ENCODE measurements around the gene PRRG3.

The PRRG3 gene

DNA sequence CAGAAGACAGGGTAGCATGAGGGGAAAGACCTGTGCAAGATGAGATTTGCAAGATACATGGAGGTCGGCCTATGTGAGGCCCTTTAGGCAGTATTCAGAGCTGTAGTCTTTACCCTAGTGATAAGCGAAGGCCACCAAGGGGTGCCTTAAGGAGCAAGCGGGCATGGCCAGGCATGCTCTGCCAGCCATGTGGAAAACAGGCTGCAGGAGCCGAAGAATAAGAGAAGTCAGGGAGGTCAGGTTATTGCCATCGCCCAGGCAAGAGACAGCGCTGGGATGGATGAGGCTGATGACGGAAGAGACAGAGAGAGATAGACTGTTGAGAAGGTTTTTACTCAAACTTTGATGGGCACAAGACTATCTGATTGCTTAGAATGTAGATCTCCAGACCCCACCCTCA lies 13.6 kb downstream of the PRRG3 start:
- no peak for DNase-seq

DNA sequence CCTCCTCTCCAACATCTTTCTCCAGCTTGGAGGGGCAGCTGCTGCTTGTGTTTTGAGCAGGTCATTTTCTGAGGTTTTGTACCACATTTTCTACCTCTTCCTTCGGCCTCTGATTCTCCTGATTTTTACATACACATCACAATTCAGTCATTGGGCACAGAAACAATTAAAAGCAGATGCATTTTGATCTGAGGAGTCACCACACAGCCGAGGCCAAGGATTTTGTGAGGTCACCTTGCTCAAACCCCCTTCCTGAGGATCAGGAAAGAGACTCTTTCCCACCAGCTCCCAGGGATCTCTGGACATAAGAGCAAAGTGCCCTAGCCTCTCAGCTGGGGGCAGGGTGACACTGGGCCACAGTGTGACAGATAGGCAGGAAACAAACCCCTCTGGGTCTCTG lies 15.2 kb downstream of the PRRG3 start:
- no peak for DNase-seq

DNA sequence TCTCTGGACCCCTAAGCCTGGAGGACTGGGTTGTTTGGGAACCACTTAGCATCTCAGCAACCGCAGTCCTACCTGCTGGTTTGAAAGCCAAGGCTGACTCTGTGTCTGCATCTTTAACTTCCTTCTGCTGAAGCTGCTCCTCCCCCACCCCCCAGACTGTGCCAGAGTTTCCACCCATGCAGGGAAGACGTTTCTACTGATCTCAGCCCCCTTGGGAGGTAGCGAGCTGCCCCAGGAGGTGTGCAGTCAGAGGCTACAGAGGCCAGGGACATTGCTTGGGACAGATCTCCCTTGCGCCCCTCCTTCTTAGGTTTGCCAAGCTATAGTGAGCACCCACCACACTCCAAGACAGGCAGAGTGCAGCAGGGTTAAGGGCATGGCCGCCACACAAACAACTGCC lies 15.9 kb downstream of the PRRG3 start:
- no peak for DNase-seq

DNA sequence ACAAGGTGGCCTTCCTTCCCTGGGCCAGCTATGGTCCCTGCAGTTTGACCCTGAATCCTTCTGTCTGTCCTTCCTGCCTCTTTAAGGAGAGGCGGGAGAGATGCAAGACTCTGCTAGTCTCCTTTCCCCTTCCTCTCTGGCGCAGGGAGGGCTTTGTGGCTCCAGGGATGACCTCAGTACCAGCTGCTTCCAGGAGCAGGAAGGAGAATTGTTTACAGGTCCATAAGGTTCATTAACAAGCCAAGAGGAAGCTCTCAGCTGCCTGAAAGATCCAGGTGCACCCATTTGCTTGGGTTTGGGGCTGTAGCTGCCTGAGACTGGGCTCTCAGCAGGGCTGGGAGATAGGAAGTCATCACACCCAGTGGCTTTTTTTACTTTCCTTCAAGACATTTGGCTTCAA lies 16.5 kb downstream of the PRRG3 start:
- DNase-seq: no peak

DNA sequence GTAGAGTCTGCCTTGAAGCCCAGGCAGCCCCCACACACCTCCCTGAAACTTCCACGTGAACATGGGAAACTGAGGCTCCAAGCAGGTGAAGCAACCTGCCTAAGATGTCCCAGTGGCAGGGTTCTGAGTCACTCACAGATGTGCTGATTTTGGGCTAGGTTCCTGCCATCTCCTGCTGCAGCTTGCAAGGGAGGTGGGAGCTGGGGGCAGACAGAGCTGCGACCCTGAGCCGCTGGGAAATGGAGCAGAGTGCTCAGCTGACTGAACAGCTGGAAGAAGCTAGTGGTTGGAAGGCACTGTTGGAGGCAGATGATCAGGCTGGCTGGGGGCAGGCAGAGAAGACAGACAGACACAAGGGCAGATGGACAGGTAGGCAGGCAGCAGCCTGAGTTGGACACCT lies 17.0 kb downstream of the PRRG3 start:
- DNase-seq: no peak

DNA sequence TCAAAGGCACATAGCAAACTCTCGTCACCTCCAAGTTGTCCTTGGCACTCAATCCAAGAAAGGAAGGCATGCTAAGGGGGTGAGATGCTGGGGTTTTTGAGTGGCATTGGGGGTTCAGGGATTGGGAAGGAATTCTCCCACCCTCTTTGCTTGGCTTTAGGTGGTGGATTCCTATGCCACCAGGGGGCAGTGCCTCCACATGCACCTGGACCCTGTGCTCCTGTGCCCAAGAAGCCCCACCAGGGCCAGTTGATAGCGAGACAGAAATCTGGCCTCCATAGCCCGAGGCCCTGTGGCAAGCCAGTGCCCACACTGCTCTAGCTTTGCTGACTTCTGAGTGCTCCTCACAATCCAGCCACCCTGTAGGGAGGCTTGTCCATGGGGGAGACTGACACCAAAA lies 18.6 kb downstream of the PRRG3 start:
- no peak for DNase-seq

DNA sequence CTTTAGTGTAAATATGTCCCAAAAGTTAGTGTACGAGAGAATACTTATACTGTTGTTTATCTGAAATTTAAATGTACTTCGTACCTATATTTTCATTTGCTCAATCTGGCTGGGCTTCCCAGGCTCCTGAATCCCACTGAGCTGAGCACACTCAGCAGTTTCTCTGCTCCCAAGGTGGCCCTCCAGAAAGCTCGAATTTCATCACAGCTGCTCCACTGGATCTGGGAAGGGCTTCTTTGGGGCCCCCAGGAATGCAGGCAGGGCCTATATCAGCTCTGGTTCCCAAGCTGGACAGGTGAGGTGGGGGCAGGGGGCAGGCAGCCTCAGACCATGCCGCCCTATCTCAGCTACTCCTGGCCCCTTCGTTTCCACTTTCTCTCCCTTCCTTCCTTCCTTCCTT lies 19.1 kb downstream of the PRRG3 start:
- DNase-seq: no peak

DNA sequence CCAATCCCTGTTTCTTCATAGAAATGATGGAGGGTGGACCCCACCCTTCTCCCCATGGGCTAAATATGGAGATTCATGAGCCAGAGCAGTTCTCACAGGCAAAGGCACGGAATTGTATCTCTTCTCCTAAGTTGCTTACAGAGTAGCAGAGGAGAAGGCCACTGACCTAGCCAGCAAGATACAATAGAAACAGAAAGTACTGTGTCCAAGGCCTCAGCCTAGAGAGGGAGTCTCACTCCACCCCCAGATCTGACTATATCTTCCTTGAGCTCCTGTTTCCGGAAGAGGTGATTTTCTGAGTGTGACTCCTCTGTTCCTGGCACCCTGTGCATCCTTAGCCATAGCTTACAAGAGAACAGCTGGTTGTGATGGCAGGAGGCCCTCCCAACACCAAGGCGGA lies 20.5 kb downstream of the PRRG3 start, which contains the start of gene FATE1:
Gene FATE1, plus strand, starts transcription at position 284 of the 400 bp plus-strand sequence. Its CDS starts 85 bp downstream, at position 369.
- no peak for DNase-seq

DNA sequence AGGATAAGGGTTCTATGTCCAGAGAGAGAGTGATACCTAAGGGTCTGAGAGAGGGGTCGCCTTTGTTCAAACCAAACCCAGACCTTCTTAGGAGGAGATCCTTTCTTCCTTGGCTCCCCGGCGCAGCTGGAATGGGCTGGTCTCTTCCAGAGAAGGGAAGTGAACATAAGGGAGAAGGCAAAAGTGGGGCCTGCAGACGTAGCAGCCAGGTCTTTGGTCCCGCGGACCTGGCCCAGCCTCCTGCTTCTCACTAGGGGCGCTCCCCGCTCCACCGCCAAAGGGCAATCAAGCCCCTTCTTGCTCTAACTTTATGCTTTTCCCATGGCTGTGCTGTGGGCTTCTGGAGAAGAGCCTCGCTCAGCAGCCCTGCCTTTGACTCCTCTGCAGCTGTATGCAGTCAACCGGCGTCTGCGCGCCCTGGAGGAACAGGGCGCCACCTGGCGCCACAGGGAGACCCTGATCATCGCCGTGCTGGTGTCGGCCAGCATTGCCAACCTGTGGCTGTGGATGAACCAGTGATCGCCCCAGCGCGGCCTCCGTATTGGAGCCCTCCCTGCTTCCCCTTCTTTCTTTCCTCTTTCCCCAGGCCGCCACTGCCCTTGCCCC lies 27.1 kb downstream of the PRRG3 start:
- no peak for DNase-seq

DNA sequence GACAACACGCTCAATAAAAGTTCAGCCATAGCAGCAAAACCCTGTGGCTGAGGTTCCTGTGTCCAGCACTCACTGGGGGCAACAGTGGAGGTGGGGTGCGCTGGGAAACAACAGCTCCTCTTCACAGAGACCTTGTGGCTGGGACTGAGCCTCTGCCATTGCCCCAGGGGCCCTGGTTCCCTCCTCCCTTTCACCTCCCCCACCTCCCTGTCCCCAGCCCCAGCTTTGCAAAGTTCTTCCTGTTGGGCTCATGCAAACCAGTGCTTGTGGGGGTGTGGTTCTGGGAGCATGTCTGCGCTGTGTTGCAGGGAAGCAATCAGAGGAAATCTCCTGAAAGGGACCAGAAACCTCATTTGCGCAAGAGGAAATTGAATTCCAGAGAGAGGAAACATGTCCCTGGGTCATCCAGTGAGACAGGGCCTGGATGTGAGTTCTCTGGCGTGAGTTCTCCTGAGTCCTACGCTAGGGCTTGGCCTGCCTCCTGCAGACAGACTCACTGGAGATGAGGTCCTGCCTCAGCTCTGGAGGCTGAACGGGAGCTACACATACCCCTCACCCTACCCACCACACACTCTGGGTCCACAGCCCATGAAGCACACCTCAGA lies 28.0 kb downstream of the PRRG3 start:
- DNase-seq: no peak

DNA sequence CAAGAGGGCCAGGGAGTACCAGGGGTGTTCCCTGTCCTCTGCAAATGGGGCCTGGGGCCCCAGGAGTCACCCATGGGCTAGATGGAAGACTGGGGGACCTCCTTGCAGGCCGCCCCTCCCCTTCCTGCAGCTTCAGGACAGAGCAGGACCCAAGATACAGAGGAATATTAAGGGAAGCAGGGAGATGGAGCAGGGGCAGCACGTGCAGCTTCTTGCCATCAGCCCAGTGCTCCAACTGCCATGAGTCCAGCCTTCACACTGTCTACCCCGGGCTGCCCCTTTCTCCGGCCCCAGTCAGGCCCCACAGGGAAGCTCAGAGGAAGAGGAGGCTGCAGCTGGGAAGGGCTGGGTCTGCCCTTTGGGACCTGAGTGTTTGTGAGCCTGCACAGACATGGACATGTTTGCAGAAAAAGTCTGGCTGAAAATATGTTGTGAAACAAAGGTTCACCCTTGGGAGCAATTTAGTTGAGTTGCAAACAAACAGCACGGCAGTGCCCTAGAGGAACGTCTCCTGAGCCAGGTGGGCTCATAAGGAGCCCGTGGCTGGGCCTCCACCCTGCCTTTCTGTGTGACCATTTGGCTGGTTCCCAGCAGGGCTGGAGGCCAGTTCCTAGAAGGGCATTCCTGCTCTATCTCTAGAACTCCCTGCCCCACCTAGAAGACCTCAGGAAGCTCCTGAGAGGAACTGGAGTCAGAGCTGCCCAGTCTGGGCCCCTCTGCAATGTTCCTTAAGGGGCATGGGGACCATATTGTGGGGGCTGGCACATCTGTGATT lies 29.5 kb downstream of the PRRG3 start:
- no peak for DNase-seq

DNA sequence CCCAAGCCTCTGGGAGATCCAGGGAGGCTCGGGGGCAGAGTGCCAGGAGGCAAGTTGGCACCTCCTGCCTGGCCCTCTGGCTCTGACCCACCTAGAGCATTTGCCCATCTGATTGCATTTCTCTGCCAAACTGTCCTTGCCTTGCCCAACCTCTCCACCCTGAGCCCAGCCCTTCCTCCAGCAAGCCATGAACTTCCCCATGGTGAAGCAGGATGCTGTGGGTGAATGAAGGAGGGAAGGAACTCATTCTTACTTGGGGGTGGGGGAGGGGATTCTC lies 30.0 kb downstream of the PRRG3 start:
- no peak for DNase-seq

DNA sequence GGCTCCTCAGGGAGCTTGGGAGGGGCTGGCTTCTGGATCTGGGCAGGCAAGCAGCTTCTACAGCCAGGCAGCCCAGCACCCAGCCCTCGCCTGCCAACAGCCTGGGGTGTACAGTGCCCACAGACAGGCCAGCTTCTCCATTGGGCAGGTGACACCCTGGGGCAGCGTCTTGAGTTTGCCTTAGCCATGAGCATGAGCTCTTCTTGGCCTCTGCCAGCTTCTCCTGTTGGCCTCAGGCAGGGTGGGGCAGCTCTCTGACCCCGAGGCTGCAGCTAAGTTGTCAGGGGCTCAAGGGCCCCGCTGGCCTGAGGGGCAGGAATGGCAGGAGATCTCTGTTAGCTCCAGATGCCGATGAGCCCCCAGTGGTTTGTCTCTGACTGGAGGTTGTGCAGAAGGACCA lies 31.5 kb downstream of the PRRG3 start:
- no peak for DNase-seq

DNA sequence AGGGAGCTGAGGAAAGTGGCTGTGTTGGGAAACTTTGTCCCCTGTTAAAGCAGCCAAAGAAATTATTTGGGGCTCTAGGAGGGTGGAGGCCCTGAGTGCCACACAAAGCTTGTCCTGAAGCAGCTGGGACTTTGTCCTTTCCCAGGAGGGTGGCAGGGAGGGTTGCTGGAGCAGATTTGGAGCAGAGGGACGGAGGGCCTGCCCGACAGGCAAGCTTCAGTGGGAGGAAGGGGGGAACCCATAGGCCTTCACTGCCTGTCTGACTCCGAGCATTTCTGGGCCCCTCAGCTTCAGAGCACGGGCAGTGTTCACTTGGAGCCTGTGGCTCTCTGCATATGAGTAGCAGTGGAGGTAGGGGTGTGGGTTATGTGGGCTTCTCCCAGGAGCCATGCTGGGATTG lies 32.1 kb downstream of the PRRG3 start:
- DNase-seq: no peak

DNA sequence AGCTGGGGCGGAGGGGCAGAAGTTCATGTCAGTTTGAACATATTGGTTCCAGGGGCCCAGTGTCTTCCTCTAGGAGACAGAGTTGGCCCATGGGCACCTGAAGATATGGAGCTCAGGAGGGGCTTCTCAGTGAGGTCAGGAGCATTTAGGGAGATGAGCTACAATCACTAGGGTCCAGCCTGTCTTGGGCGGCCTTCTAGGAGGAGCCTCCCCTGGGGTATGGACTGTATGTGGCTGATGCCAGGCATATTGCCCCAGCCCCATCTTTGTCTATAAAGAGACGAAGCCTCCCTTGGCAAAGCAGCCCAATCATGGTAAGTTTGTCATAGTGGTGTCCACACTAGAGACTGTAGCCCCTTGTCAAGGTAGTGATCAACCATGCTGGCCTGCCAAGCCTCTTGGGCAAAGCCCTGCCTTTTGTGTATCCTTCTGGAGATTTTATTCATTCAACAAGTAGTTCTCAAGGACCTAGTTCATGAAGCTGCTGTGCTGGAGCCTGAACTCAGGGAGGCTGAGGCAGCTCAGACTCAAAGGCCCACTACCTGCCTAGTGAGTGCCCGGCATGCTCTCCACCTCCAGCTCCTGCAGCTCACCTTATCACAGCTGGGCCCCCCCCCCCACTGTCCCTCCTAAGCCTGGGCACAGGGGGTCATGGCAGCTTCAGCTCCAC lies 33.9 kb downstream of the PRRG3 start:
- no peak for DNase-seq

DNA sequence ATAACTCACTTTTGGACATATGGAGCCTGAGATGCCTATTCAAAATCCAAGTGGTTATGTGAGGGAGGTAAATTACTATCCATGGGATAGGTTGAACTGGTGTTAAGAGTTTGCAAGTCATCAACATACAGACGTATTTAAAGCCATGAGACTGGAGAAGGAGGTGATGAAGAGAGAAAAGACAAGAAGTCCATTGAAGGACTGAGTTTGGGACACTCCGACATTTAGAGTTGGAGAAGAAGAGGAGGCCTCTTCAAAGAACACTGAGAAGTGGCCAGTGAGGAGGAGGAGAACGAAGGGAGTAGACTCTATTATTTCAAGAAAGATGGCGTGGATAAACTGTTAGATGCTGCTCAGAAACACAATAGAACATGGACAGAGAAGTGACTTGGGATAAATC lies 39.2 kb downstream of the PRRG3 start, which contains the start of gene CNGA2:
Gene CNGA2, plus strand, starts transcription at position 301 of the 400 bp plus-strand sequence. CDS start 3,738 bp downstream, outside the sequence.
- DNase-seq: no peak

DNA sequence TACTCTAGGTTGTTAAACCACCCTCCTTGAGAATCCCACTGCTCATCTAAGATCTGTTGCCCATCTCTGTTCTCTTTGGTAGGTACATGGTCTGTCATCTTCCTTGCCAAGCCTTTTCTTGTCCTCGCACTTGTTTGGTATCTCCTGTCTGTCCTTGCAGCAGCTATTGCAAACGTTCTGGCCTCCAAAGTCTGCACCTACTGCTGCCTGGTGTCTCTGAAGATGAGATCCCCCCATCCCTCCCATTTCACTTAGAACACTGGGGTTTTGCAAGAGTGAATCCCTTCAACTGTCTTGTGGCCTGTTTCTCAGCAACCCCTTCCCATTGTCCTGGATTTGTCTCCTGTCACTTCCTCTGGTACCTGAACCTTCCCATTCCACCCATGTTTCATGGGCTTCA lies 40.0 kb downstream of the PRRG3 start:
- DNase-seq: no peak

DNA sequence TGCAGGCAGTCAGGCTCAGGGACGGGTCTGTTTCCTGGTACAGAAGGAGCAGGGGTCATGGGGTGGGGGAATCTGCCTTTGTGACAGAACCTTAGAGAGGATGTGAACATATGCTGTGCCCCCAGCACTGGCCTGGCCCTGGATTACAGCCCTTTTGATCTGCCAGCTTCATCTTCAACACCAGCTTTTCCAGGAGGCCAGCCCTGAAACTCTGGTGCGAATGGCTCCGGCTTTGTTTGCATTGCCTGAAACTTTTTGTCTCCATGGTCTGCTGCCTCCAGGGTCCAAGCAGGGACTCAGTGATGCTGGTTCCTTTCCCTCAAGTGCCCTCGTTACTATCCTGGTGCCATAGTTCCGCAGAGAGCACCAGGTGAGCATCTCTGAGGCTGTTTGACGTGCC lies 41.4 kb downstream of the PRRG3 start:
- DNase-seq: no peak

DNA sequence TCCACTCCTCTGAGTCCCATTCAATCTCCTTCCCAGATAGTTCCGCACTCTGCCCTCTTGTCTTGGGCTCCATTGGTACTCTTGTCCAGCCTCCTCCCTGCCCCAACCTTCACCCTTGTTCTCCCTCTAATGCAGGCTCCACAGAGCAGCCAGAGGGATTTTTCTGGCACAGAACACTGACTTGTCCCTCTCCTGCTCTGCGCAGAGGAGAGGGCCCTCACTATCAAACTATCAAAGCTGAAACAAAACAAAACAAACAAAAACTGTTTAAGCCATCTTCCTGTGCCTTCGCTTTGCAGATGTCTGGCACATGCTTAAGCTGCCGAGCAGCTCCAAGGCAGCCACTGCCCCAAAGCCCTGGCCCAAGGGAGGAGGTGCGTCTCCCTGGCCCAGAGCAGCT lies 42.2 kb downstream of the PRRG3 start:
- DNase-seq: no peak

DNA sequence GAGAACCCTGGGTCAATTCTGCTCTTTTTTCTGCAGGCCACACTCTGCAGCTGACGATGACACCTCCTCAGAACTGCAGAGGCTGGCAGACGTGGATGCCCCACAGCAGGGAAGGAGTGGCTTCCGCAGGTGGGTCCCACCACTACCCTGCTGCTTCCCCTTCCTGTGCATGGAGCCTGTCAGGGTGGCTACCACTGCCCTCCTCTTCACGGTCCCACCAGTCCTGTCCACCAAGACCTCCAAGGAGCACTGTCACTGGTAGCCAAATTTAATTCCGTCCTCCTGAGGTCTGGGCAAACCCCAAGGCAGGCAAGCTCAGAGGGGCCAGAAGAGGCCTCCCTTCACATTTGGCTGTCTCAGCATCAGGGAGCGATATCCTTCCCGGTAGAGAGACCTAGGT lies 43.5 kb downstream of the PRRG3 start:
- DNase-seq: no peak

DNA sequence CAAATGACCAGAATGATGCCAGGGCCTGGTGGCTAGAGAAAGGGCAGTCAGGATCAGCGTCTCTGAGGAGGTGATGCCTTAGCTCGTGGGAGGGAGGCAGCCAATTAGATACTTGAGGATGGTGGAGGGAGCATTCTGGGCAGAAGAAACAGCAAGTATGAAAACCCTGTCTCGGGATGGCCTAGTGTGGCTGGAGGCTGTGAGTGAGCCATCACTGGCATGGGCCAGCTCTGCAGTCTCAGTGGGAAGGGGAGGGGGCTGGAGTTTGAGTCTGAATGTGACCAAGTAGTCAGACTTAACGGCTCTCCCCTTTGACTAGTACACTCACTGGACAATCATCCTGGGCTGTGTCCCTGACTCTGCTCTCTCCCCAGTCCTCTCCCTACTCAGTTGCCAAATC lies 46.3 kb downstream of the PRRG3 start:
- DNase-seq: no peak

DNA sequence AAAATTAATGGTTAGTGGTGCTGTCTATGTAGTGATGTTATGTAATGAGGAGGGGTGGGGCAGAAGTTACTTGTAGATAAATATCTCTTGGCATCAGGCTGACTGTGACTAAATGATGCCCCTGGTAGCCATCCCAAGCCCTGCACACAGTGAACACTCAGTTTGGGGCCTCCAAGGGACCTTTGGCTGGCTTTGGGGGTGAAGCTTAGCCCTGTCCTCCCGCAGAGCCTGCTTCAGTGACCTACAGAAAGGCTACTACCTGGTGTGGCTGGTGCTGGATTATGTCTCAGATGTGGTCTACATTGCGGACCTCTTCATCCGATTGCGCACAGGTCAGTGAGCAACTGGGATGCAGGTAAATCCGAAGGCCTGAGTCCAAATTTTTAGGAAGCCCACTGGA lies 47.1 kb downstream of the PRRG3 start:
- no peak for DNase-seq

DNA sequence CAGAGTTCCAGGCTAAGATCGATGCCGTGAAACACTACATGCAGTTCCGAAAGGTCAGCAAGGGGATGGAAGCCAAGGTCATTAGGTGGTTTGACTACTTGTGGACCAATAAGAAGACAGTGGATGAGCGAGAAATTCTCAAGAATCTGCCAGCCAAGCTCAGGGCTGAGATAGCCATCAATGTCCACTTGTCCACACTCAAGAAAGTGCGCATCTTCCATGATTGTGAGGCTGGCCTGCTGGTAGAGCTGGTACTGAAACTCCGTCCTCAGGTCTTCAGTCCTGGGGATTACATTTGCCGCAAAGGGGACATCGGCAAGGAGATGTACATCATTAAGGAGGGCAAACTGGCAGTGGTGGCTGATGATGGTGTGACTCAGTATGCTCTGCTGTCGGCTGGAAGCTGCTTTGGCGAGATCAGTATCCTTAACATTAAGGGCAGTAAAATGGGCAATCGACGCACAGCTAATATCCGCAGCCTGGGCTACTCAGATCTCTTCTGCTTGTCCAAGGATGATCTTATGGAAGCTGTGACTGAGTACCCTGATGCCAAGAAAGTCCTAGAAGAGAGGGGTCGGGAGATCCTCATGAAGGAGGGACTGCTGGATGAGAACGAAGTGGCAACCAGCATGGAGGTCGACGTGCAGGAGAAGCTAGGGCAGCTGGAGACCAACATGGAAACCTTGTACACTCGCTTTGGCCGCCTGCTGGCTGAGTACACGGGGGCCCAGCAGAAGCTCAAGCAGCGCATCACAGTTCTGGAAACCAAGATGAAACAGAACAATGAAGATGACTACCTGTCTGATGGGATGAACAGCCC lies 48.6 kb downstream of the PRRG3 start:
- no peak for DNase-seq

Data from amniotic stem cell (primary cell).